AG04449 (cell line): ENCODE measurements around the gene ANKRD29.

Source experiments
- CTCF ChIA-PET: fragments of 350-600 bp; formaldehyde crosslinking; extraction: SDS; loops from one replicate; lab custom pipeline; 2021; ENCODE audit warnings: antibody characterized with exemption; lab: Yijun Ruan, JAX
- POLR2A ChIA-PET: fragments of 400-600, 350-600 bp; formaldehyde crosslinking; extraction: SDS; loops from one replicate; lab custom pipeline; 2020; ENCODE audit warnings: antibody characterized with exemption, inconsistent platforms; lab: Yijun Ruan, JAX
- DNase-seq: peaks from one replicate; pipeline ENCODE4 v3.0.0-alpha.2; 2010; ENCODE audit warnings: low read depth, low spot score
- H3K4me3 ChIP-seq: 2 replicates; pipeline ENCODE4 v1.5.1; 2011; ENCODE audit warnings: low read depth, mild to moderate bottlenecking, control low read depth, low read length
- TF ChIP-seq, protein P1 (sequence below): IDR thresholded peaks from one replicate; pipeline ENCODE4 v1.5.1; 2011; ENCODE audit warnings: mild to moderate bottlenecking, moderate library complexity, low read length, control low read depth, inconsistent platforms; ENCODE audit not compliant: insufficient read depth; ENCODE audit errors: missing control alignments

Gene ANKRD29

DNA sequence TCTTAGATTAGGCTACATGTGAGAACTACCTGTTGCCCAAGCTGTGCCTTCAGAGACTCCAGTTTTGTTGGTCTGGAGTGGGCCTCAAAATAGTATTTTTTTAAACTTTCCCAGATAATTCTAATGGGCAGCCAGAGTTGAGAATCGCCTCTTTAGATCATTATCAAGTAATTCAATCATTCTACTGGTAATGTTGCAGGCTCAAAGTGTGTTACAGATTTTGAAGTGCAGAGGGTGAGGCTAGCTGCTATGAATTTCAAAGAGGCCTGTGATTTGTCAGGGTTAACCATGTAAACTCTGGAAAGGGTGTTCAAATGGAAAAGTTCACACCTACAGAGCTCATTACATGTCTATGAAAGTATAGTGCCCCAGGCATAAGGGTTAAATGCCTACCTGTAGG lies 30.1 kb downstream of the ANKRD29 start:
- ChIA-PET POLR2A (no interaction called here), CTCF (interaction anchor here (1.0 to 2.1 kb wide), 4 partner anchors 10 to 70 kb away, joined by 3 to 6 read pairs (median 4); no protein-coding TSS in a partner anchor)
- no peak for DNase-seq
- H3K4me3 ChIP-seq, result no peak overlapping the region
- TF ChIP-seq, protein P1, sequence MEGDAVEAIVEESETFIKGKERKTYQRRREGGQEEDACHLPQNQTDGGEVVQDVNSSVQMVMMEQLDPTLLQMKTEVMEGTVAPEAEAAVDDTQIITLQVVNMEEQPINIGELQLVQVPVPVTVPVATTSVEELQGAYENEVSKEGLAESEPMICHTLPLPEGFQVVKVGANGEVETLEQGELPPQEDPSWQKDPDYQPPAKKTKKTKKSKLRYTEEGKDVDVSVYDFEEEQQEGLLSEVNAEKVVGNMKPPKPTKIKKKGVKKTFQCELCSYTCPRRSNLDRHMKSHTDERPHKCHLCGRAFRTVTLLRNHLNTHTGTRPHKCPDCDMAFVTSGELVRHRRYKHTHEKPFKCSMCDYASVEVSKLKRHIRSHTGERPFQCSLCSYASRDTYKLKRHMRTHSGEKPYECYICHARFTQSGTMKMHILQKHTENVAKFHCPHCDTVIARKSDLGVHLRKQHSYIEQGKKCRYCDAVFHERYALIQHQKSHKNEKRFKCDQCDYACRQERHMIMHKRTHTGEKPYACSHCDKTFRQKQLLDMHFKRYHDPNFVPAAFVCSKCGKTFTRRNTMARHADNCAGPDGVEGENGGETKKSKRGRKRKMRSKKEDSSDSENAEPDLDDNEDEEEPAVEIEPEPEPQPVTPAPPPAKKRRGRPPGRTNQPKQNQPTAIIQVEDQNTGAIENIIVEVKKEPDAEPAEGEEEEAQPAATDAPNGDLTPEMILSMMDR, result no peak

DNA sequence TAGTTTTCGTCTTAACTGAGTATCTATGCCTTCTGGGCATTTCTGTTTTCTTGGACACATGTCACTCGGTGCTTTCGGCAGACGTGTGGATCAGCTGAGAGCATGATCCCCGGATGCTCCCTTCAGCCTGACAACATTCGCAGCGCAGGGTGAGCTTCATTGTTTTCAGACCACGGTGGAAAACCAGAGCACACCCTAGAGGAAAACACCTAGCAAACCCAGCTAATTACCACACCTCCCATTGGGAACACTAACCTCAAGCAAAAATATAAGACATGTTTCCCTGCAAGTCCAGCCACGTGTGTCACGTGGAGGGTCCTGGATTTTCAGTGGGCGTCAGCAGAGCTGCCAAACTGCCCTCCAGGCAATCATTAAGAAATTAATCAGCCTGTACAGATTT lies 31.0 kb downstream of the ANKRD29 start:
- ChIA-PET CTCF (interaction anchor here (1.0 to 2.1 kb wide), 4 partner anchors 9 to 180 kb away, joined by 3 to 6 read pairs (median 4); no protein-coding TSS in a partner anchor), POLR2A (no interaction called here)
- no peak overlapping the region for H3K4me3 ChIP-seq
- TF ChIP-seq, protein P1, result no peak
- no peak for DNase-seq

DNA sequence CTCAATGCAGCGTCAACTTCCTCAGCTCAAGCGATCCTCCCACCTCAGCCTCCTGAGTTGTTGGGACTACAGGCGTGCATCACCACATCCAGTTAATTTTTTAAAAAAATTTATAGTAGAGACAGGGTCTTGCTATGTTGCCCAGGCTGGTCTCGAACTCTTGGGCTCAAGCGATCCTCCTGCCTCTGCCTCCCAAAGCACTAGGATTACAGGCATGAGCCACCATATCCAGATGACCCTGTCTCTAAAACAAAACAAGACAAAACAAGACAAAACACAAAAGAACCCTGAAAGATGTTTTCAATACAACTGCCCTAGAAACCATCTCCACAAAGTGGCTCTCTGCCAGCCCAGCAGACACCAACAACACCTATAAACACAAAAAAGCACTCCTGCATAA lies 31.4 kb downstream of the ANKRD29 start:
- ChIA-PET CTCF (interaction anchor here (1.0 to 2.1 kb wide), 4 partner anchors 9 to 180 kb away, joined by 3 to 6 read pairs (median 4); no protein-coding TSS in a partner anchor), POLR2A (no interaction called here)
- DNase-seq, result no peak
- no peak overlapping the region for H3K4me3 ChIP-seq
- TF ChIP-seq, protein P1, result no peak

DNA sequence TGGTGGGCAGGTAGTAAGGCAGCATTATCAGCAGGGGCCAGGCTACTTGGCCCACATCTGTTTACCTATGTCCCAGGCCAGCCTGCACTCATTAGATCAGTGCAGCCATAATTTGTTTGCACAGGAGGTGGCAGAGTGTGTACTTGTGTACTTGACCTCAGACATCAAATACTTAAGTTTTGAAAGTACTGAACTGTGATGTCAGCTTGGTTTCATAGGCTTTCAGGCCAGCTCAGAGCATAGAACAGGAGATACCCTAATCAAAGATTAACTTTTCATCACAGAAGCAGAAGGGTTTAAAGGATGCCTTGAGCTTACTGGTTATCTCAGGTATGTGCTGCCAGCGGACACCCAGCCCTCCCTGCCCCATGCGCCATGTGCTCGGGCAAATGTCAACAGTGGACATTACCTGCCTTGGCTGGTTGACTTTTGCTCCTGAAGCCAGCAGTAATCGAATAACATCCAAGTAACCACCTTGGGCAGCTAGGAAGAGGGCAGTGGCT lies 33.2 kb downstream of the ANKRD29 start:
- TF ChIP-seq, protein P1, result no peak
- no peak overlapping the region for H3K4me3 ChIP-seq
- ChIA-PET POLR2A (no interaction called here), CTCF (interaction anchor here (1.0 to 12.7 kb wide), 3 partner anchors 73 to 289 kb away, joined by 3 to 230 read pairs (median 3); no protein-coding TSS in a partner anchor)
- no peak for DNase-seq

DNA sequence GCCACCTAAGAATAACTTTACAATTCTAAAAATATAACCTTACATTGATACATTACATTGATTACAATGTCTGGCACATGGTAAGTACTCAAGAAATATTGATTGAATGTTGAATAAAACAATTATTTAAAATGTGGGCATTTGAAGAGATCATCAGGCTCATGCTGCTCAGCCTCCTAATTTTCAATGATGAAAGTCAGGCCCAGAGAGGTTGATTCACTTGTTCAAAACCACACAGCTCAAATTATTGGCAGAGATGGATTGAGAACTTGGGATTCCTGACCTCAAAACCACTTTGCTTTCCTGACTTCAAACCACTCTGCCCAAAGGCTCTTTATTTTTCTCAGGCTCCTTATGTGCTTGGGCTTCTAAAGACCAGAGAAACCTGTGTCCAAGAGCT lies 34.7 kb downstream of the ANKRD29 start:
- POLR2A ChIA-PET, result no interaction called here

DNA sequence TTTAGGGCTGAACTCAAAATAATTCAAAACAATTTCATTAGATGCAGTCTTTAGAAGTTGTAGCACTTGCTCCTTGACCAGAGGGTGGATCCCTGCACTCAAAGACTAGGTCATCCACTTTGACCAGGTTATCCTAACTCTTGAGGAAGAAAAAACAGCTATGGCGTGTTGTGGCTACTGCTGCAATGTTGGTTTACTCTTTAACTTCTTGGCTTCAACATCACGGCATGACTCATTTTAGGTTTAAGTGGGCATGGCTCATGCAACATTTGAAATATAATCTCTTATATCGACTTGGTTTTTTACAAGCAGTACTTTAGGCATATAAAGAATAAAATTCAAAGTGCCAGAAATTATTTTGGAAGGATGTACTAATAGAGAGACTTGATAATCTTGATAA lies 35.4 kb downstream of the ANKRD29 start:
- DNase-seq, result peak; percentile 16
- TF ChIP-seq, protein P1, result no peak
- H3K4me3 ChIP-seq, result no peak overlapping the region
- POLR2A ChIA-PET, result interaction anchor here (0.7 kb wide), 1 partner anchor 105 kb away, joined by 3 read pairs; no protein-coding TSS in a partner anchor
- CTCF ChIA-PET, result interaction anchor here (8.1 to 12.7 kb wide), 2 partner anchors 75 to 185 kb away, joined by 104 to 230 read pairs; no protein-coding TSS in a partner anchor

More for the DNA sequence above, 34.7 kb downstream of the ANKRD29 start:
- no peak overlapping the region for H3K4me3 ChIP-seq
- CTCF ChIA-PET, result interaction anchor here (12.7 kb wide), 1 partner anchor 74 kb away, joined by 230 read pairs; no protein-coding TSS in a partner anchor
- TF ChIP-seq, protein P1, result no peak
- no peak for DNase-seq
